ENCODE data around the gene PIH1D1. TPM values are rescaled to one million over a fixed set of nuclear protein-coding genes. Genes with fewer than 3 reads are reported as not detected.

Gene PIH1D1
- total and polyA plus RNA-seq, 10 of the 15 experiments (the other 5 are each of a cell fraction or from before 2014, with no cell fraction given) = 16.1 to 153 (median 106) TPM

- TF ChIP-seq NR2C2 (IDR thresholded peaks at IDR 0.05; ENCODE audit: borderline replicate concordance, control insufficient read depth, insufficient read length, low read depth) (no peak), ZNF207 (IDR thresholded peaks at IDR 0.05; ENCODE audit: borderline replicate concordance) (peak; percentile 41; the same call in 1 of the 2 replicates), BMI1 (IDR thresholded peaks at IDR 0.05; ENCODE audit: borderline replicate concordance) (no peak), CEBPZ (IDR thresholded peaks at IDR 0.05; ENCODE audit: low read depth, low read length) (no peak), NFIC (IDR thresholded peaks at IDR 0.05; ENCODE audit: low read depth, low read length) (no peak), E2F8 (IDR thresholded peaks at IDR 0.05; ENCODE audit: low read depth, partially characterized antibody) (peak; percentile 54), BACH1 (IDR thresholded peaks at IDR 0.05; ENCODE audit: borderline replicate concordance) (no peak), STAT3 (IDR thresholded peaks at IDR 0.05; ENCODE audit: low read depth, low read length) (no peak), IRF5 (IDR thresholded peaks at IDR 0.05; ENCODE audit: borderline replicate concordance) (peak; percentile 60), CHD4 (IDR thresholded peaks at IDR 0.05) (no peak), MAX (IDR thresholded peaks at IDR 0.05; ENCODE audit: low read depth, low read length) (no peak), ZBTB4 (CRISPR knock-in tag; IDR thresholded peaks at IDR 0.05) (no peak), IKZF1 (conservative IDR thresholded peaks at IDR 0.05) (peak; percentile 75; the same call in 1 of the 2 replicates), HSF1 (IDR thresholded peaks at IDR 0.05; ENCODE audit: low read depth, low read length) (no peak), NR2F1 (conservative IDR thresholded peaks at IDR 0.05) (no peak), EGR1 (IDR thresholded peaks at IDR 0.05; ENCODE audit: borderline replicate concordance in 1 of 2, low read depth in 2 of 2, low read length in 2 of 2) (no peak)
Measured at GRCh38 chr19:49451430-49452181, at the start of gene PIH1D1 (continued).
